Thoracic aorta (tissue), 2 donors: Measurements from ENCODE around the gene FCGR3A. TPM values are rescaled to one million over a fixed set of nuclear protein-coding genes. Genes with fewer than 3 reads are reported as not detected.

ENCODE experiments used
- ATAC-seq: fragments of 150-250 bp; one replicate; pipeline ENCODE4 v1.8.0; 2017; ENCODE audit warnings: low read depth; ENCODE audit not compliant: insufficient number of reproducible peaks, low FRiP score
- DNase-seq: peaks from one replicate; pipeline ENCODE4 v3.0.0-alpha.2; 2020; ENCODE audit warnings: low spot score
- H3K27ac ChIP-seq, 2 donors: fragments of 200-600 bp; sonication (generic); 1 replicate in 1 of 2; 2 replicates in 1 of 2; pipeline ENCODE4 v1.5.1; 2016; ENCODE audit warnings: mild to moderate bottlenecking in 2 of 2, moderate library complexity in 2 of 2
- H3K27me3 ChIP-seq: fragments of 200-600 bp; sonication (generic); replicated peaks from 2 replicates; pipeline ENCODE4 v1.6.0; 2016; ENCODE audit warnings: mild to moderate bottlenecking; ENCODE audit not compliant: insufficient read depth
- H3K36me3 ChIP-seq: fragments of 200-600 bp; sonication (generic); one replicate; pipeline ENCODE4 v1.5.1; 2016
- H3K4me1 ChIP-seq, 2 donors: fragments of 200-600 bp; sonication (generic); 1 replicate in 1 of 2; 2 replicates in 1 of 2; pipeline versions ENCODE4 v1.5.1 to v1.6.0; 2016; ENCODE audit warnings: low read depth in 2 of 2, mild to moderate bottlenecking in 1 of 2; ENCODE audit not compliant: control insufficient read depth in 1 of 2
- H3K4me3 ChIP-seq: fragments of 200-600 bp; sonication (generic); 2 replicates; pipeline ENCODE4 v1.5.1; 2016; ENCODE audit warnings: mild to moderate bottlenecking
- H3K9me3 ChIP-seq: fragments of 200-600 bp; sonication (generic); 2 replicates; pipeline ENCODE4 v1.5.1; 2016
- CTCF ChIP-seq: fragments of 200-600 bp; sonication (generic); IDR thresholded peaks from one replicate; pipeline ENCODE4 v1.5.1; 2019; ENCODE audit warnings: antibody characterized with exemption
- total RNA-seq, 2 donors: library from RNA; depleted of rRNA; stranded (reverse); fragments of >200 nt; gene quantifications; one replicate each; pipeline versions ENCODE4 v1.1.0 to v1.2.3, GENCODE V29; 2016

The FCGR3A gene
- total RNA-seq, 2 donors from 2014 or later: 41.2 to 46.8 TPM

GRCh38 chr1:161502641-161503393 lies 46.8 kb downstream of the FCGR3A start:
- Histone ChIP-seq H3K4me1 (no peaks in the 10 kb centered on the region), H3K4me3 (no peak overlapping the region), H3K27me3 (peaks cover 7% of the 10 kb centered on the region), H3K27ac (no peak overlapping the region), H3K9me3 (no peaks in the 10 kb centered on the region), H3K36me3 (no peaks in the 10 kb centered on the region)
- TF ChIP-seq CTCF: no peak
- ATAC-seq (no peak), DNase-seq (no peak)

GRCh38 chr1:161502181-161502580 lies 47.4 kb downstream of the FCGR3A start:
- Histone ChIP-seq H3K4me3 (no peak overlapping the region), H3K36me3 (no peaks in the 10 kb centered on the region), H3K9me3 (no peaks in the 10 kb centered on the region), H3K27ac (no peak overlapping the region), H3K4me1 (no peaks in the 10 kb centered on the region), H3K27me3 (peaks cover 7% of the 10 kb centered on the region)
- no peak for TF ChIP-seq CTCF
- no peak for DNase-seq
- ATAC-seq: no peak

GRCh38 chr1:161501234-161501633 lies 48.4 kb downstream of the FCGR3A start:
- no peak for TF ChIP-seq CTCF
- peaks cover 7% of the 10 kb centered on the region for H3K27me3 ChIP-seq
- no peaks in the 10 kb centered on the region for H3K4me1 ChIP-seq
- H3K27ac ChIP-seq: no peak overlapping the region
- DNase-seq: no peak
- H3K36me3 ChIP-seq: no peaks in the 10 kb centered on the region
- no peaks in the 10 kb centered on the region for H3K9me3 ChIP-seq
- H3K4me3 ChIP-seq: no peak overlapping the region
- no peak for ATAC-seq

GRCh38 chr1:161499099-161500039 lies 50.2 kb downstream of the FCGR3A start:
- DNase-seq (no peak), ATAC-seq (no peak)
- no peak overlapping the region for H3K4me3 ChIP-seq
- no peaks in the 10 kb centered on the region for H3K36me3 ChIP-seq
- H3K4me1 ChIP-seq: no peaks in the 10 kb centered on the region
- TF ChIP-seq CTCF: no peak
- no peaks in the 10 kb centered on the region for H3K9me3 ChIP-seq
- H3K27me3 ChIP-seq: no peaks in the 10 kb centered on the region
- peak overlapping the region in 1 of 2 donors; percentile 7 for H3K27ac ChIP-seq

- DNase-seq: no peak
- no peaks in the 10 kb centered on the region for H3K9me3 ChIP-seq
- no peak overlapping the region for H3K4me3 ChIP-seq
Observed at GRCh38 chr1:161498646-161499045, 51.0 kb downstream of the FCGR3A start.

More at GRCh38 chr1:161498646-161499045, 51.0 kb downstream of the FCGR3A start:
- no peak for ATAC-seq
- no peak for TF ChIP-seq CTCF
- H3K27ac ChIP-seq: no peak overlapping the region
- no peaks in the 10 kb centered on the region for H3K36me3 ChIP-seq
- no peaks in the 10 kb centered on the region for H3K27me3 ChIP-seq
- H3K4me1 ChIP-seq: no peaks in the 10 kb centered on the region
